Activated naive CD4-positive, alpha-beta T cell treated with anti-CD3 and anti-CD28 coated beads, Interleukin-2, amount 50 U/mL, for 16 hours (primary cell): ENCODE data around the gene OR52B4.
A peak's percentile ranks its signal among the peaks of the same experiment; 100 is the strongest.
"Not testable (repeated sequence)": the region's sequence is repeated elsewhere in the genome, so short reads cannot be mapped to it uniquely, and the experiment has no call there.

Experiments used
- DNase-seq: peaks from one replicate; pipeline ENCODE4 v3.0.0-alpha.2; 2020

OR52B4 gene

DNA sequence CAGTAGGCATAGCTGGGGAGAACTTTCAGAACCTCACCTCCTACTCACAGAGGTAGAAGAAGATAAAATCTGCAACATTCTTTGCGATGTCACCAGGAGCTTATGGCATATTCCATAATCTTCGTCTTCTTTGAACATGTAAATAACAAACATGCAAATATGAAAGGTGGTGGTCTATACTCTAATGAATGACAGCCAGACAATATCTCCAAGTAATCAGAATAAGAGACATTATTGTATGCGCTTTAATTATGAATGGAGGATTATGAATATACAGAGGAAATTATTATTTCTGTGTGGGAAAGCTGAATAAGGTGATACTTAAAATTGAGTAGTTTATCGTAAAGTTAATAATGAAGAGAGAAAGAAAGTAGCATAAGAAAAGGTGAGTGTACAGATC, at the start of gene OR52B4:
Gene OR52B4, minus strand, starts transcription at position 101 of the 400 bp plus-strand sequence. Its CDS starts 91 bp downstream, at position 10.
- DNase-seq, result no peak

DNA sequence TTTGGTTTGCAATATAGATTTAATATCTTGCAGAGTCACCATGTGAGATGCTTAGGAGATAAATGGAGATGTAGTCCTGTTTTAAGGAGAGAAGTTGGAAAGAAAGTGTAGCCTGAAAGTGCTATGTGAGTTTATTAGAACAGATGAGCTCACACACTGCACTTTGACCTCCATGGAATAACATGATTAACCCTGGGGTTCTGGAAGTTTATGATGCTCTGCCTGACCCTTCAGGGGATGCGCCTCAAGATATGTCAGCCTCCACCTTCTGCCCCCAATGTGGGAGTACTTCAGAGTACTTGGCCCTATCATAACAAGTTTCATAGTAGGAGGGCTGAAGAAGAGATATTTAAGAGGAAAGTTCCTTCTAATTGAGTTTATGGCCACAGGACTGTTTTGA, 48.6 kb upstream of the OR52B4 start:
- DNase-seq, result no peak

DNA sequence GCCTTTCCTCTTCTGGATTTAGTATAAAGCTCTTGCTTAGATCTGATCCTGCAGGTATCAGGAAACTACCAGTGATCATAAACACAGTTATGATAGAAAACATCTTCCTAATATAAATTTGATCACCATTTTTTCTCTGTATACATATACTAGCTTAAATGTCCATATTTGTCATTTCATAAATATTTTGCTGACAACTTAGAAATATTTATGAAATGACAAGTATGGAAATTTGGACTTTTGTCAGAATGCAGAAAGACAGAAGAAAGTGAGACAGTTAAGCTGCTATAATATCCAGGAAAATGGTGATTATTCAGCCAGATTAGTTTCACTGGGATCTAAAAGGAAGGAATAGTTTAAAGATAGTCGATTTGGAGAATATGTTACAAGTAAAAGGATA, 48.1 kb upstream of the OR52B4 start:
- no peak for DNase-seq

DNA sequence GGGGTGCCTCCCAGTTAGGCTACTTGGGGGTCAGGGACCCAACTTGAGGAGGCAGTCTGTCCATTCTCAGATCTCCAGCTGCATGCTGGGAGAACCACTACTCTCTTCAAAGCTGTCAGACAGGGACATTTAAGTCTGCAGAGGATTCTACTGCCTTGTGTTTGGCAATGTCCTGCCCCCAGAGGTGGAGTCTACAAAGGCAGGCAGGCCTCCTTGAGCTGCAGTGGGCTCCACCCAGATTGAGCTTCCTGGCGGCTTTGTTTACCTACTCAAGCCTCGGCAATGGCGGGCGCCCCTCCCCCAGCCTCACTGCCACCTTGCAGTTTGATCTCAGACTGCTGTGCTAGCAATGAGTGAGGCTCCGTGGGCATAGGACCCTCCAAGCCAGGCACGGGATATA, 38.0 kb upstream of the OR52B4 start:
- not testable (repeated sequence) for DNase-seq

DNA sequence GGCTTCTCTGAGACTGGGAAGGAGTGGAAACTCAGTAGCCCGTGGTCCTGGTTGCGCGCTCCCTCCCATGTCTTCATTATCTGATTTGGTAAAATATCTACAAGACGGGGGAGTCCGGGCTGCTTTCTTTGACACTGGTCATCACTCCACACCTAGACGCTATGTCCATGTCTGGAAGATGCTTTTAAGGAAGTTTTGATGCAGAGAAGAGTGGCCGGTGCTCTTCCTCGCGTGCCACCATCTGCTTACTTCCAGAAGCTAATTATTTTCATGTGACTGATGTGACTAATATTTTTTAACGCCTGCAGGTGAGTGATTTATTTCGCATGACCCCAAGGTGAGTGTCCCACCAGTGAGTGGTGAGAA, 25.7 kb upstream of the OR52B4 start:
- DNase-seq, result no peak

DNA sequence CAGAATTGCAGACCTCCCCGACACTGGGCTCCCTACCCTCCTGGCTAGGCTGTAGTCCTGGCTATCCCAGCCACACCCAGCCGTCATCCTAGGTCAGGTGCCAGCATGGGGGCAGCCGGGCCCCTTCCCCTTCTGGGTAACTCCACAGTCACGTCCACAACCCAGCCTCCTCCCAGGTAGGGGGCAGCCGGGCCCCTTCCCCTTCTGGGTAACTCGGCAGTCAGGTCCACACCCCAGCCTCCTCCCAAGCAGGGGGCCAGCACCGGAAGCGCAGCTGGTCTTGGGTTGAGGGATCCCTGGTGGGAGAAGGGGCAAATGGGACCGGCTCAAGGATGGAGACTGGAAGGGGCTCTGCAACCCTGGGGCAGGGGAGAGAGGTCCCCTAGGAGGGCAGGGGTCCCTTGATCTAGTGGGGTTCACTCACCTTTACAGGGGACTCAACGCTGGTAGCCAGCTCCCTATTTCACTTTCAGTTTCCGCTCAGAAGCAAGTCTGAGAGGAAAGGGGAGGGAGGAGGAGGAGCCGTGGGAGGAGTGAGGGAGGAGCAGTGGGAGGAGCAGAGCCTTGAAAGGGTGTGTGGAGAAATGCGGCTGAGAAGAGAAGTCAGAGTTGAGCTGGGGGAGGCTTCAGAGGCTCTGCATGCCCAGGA, 25.1 kb upstream of the OR52B4 start, which contains the start of gene TRIM21:
Gene TRIM21, minus strand, starts transcription at position 494 of the 649 bp plus-strand sequence. CDS start 3,293 bp downstream, outside the sequence.
- DNase-seq, result peak; percentile 89

DNA sequence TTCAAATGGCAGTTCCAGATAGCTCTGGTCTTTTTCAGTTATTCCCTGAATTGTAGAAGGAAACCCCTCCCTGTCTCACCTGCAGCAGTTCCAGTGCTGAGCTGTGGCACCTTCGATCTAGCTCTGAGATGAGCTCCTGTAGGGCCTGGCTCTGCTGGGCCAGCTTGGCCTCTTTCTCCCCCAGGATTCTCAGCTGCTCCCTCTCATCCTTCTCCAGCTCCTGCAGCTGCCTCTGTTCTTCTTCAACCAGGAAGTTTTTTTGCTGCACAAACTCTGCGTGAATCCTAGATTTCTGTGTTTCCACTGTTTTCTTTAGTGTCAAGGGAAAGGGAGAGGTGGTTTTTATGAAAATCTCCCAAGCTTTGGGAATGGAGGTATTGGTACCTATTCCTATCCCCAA, 20.0 kb upstream of the OR52B4 start:
- DNase-seq, result no peak

DNA sequence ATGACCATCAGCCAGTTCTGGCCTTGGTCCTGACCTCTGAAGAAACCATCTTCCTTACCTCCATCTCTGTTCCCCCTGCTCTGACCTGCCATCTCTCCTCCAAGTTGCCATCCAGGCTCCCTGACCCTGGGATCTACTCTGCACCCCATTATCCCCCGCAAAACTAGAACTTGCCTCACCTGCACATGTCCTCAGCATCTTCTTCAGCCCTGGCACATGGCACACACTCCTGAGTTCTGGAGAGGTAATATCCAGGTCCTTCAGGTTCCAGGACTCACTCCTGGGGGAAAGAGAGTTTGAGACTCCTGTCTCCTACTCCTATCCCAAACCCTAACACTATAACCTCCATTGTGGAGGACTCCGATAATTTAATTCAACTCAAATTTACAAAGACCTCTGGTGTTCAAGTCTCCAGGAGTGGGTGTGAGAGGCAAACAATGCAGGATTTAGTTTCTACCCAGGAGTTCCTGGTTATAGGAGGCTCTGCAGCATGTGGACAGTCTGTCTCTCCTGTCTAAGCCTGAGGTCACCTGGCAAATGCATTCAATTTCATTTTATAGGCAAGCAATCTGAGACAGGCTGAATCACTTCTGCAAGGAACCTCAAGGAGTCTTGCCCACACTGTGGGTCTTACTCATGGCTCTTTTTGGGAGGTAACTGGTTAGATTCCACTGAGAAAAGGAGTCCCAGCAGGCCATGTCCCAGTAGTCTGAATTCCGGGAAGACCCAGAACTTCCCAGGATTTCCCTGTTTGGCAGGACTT, 18.0 kb upstream of the OR52B4 start:
- no peak for DNase-seq

DNA sequence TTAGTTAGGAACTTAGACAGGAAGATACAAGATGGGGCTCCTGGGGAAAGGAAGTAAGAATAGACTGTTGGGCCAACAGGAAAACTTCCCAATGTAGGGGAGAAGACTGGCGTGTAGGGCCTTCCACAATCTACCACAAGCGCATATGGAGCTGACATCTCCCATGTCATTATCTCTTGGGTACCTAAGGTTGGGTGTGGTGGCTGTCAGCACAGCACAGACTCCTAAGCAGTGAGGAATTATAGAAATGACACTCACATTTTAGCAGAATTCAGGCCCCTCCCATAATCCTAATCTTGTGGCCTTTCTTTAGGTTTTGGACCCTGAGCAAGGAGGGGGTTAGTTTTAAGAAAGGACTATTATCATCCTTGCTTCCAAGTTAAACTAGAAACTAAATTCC, 13.7 kb upstream of the OR52B4 start:
- DNase-seq, result no peak

DNA sequence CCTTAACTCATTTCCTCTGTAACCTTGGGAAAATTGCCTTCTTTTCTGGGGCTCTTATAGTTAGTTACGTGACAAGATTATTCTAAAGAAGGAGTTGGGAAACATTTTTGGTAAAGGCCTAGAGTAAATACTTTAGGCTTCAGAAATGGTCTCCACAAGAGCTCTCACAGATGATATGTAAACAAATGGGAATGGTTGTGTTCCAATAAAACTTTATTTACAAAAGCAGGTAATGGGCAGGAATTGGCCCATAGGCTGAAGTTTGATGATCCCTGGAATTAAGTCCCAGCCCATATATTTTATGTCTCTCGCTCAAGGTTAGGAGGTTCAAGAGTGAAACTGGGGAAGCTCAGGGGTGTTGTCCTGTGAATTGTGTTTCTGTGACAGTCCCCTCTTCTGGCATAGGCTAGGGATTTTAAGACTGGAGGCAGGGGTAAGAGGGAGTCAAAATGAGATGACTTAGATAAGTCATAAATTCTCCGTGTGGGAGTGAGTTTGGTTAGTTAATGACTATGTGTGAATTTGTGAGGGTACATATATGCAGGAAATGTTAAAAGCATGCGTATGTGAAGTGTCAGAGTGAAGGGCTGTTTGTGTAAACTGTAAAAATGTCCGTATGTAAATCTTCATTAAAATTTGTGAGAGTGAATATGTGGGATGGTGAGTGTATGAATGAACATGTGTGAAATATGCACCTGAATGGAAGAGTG, 7.4 kb upstream of the OR52B4 start:
- no peak for DNase-seq

DNA sequence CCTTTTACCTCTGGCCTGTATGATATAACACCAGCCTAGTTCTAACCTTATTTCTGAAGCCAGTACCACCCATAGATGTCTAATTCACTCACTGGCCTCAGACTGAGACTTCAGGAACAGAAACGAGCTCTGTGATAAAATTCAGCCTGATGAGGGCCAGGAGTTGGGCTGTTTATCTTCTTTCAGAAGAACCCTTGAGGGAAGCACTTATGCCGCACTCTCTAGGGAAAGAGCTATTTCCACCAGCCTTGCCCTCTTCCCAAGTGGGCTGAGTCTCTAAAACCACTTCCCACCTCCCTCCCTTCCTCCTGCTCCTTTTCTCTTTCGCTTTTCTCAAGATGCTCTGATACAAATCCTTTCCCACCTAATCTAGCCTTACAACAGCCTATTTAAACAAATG, 2.0 kb upstream of the OR52B4 start:
- no peak for DNase-seq

DNA sequence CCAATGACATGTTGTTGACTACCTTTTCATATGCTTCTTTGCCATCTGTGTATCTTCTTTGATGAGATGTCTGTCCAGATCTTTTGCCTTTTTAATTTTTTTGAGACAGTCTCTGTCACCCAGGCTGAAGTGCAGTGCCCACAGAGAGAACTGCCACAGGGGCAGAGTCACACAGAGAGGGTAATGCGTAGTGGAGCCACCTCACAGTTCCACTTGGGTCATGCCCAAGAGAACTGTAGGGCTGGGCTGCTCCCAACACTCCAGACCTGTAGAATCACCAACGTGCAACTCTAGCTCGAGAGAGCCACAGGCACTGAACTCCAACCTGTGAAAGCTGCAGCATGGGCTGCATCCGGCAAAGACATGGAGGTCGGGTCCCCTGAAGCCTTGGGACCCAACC, 20.0 kb downstream of the OR52B4 start:
- not testable (repeated sequence) for DNase-seq

DNA sequence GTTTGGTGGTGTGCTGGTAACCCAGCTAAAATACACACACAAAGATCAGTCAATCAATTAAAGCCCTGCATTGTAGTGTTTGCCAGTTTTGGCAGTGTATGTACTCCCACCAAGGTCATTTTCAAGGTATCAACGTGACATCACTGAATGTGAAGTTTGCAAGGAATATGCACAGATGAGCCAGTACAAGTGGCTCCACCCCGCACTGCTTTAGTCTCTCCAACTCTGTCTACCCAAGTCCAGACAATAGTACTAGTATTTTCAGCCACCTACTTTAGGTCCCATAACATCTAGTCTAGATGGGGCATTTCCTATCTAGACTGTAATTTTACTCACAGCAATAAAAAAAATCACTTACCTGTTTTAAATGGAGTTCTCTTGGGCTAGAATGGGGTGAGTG, 22.8 kb downstream of the OR52B4 start:
- not testable (repeated sequence) for DNase-seq

DNA sequence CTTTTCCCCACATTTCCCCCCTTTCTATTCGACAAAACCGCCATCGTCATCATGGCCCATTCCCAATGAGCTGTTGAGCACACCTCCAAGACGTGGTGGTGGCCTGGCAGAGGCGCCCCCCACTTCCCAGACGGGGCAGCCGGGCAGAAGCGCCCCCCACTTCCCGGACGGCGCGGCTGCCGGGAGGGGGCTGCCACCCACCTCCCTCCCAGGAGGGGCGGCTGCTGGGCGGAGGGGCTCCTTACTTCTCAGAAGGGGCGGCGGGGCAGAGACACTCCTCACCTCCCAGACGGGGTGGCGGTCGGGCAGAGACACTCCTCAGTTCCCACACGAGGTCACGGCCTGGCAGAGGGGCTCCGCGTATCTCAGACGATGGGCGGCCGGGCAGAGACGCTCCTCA, 33.8 kb downstream of the OR52B4 start:
- not testable (repeated sequence) for DNase-seq
